WTC11 (cell line): ENCODE measurements around the gene ATG7. TPM values are rescaled to one million over a fixed set of nuclear protein-coding genes. Genes with fewer than 3 reads are reported as not detected.
A peak's percentile ranks its signal among the peaks of the same experiment; 100 is the strongest.

Experiments used
- ATAC-seq: fragments of 200-7000 bp; cut with Tn5 transposase; 2 replicates; pipeline ENCODE4 v1.10.0; 2021; ENCODE audit warnings: mild to moderate bottlenecking, moderate library complexity
- CTCF ChIA-PET: fragments of 300-600 bp; sonication (Branson Sonifier 250); formaldehyde crosslinking; loops from one replicate; lab custom pipeline; 2021; ENCODE audit warnings: antibody characterized with exemption; lab: Charles Lee
- POLR2A ChIA-PET: fragments of 350-600 bp; sonication (Branson Sonifier 250); formaldehyde crosslinking; loops from one replicate; lab custom pipeline; 2021; ENCODE audit warnings: antibody characterized with exemption; lab: Charles Lee
- DNase-seq: peaks from one replicate; pipeline ENCODE4 v3.0.0; 2021; ENCODE audit warnings: low spot score
- H3K27ac Mint-ChIP-seq: 2 replicates; pipeline ENCODE4 v1.8.0; 2021; ENCODE audit warnings: mixed read lengths
- H3K27me3 Mint-ChIP-seq: 2 replicates; pipeline ENCODE4 v1.8.0; 2021; ENCODE audit warnings: low read depth, mild to moderate bottlenecking, moderate library complexity, mixed read lengths
- H3K36me3 Mint-ChIP-seq: 2 replicates; pipeline ENCODE4 v1.8.0; 2021; ENCODE audit warnings: mixed read lengths
- H3K4me1 Mint-ChIP-seq: 2 replicates; pipeline ENCODE4 v1.8.0; 2022; ENCODE audit warnings: mixed read lengths
- H3K4me3 Mint-ChIP-seq: 2 replicates; pipeline ENCODE4 v1.8.0; 2021; ENCODE audit warnings: mild to moderate bottlenecking, moderate library complexity, mixed read lengths
- H3K9me3 Mint-ChIP-seq: 2 replicates; pipeline ENCODE4 v1.8.0; 2021; ENCODE audit warnings: mixed read lengths
- CBFB ChIP-seq: sonication (generic); formaldehyde crosslinking; IDR thresholded peaks from 2 replicates; pipeline ENCODE4 v1.8.1; 2022; ENCODE audit warnings: mild to moderate bottlenecking, low read depth, missing genetic modification reagents
- ELF4 ChIP-seq: sonication (generic); formaldehyde crosslinking; IDR thresholded peaks from 2 replicates; pipeline ENCODE4 v1.8.1; 2022; ENCODE audit warnings: low read depth, mild to moderate bottlenecking, moderate library complexity, missing genetic modification reagents
- FOXJ3 ChIP-seq: sonication (generic); formaldehyde crosslinking; IDR thresholded peaks from 2 replicates; pipeline ENCODE4 v1.9.0; 2021; ENCODE audit warnings: missing genetic modification reagents, mild to moderate bottlenecking, borderline replicate concordance
- FOXK1 ChIP-seq: sonication (generic); formaldehyde crosslinking; IDR thresholded peaks from 2 replicates; pipeline ENCODE4 v1.8.0; 2022; ENCODE audit warnings: mild to moderate bottlenecking, moderate library complexity, missing genetic modification reagents
- IRF2 ChIP-seq: sonication (generic); formaldehyde crosslinking; IDR thresholded peaks from 2 replicates; pipeline ENCODE4 v1.8.0; 2022; ENCODE audit warnings: low read depth, missing genetic modification reagents, borderline replicate concordance
- JUN ChIP-seq: sonication (generic); formaldehyde crosslinking; IDR thresholded peaks from 2 replicates; pipeline ENCODE4 v1.8.0; 2023; ENCODE audit warnings: mild to moderate bottlenecking, missing genetic modification reagents
- MXD4 ChIP-seq: fragments of 250-450 bp; sonication (Bioruptor Pico); IDR thresholded peaks from 2 replicates; pipeline ENCODE4 v1.8.0; 2021; ENCODE audit warnings: mild to moderate bottlenecking, moderate library complexity, borderline replicate concordance
- PRRX2 ChIP-seq: fragments of 250-450 bp; sonication (Bioruptor Pico); IDR thresholded peaks from 2 replicates; pipeline ENCODE4 v1.8.0; 2021; ENCODE audit warnings: mild to moderate bottlenecking
- TCF7 ChIP-seq: sonication (generic); formaldehyde crosslinking; IDR thresholded peaks from 2 replicates; pipeline ENCODE4 v1.8.0; 2022; ENCODE audit warnings: mild to moderate bottlenecking, low read depth, missing genetic modification reagents, moderate library complexity
- ZNF219 ChIP-seq: sonication (generic); formaldehyde crosslinking; IDR thresholded peaks from 2 replicates; pipeline ENCODE4 v1.8.0; 2023; ENCODE audit warnings: missing genetic modification reagents, mild to moderate bottlenecking, borderline replicate concordance
- ZNF671 ChIP-seq: fragments of 250-450 bp; sonication (Bioruptor Pico); IDR thresholded peaks from 2 replicates; pipeline ENCODE4 v1.8.0; 2021; ENCODE audit warnings: mild to moderate bottlenecking
- total RNA-seq: library from RNA; stranded (reverse); gene quantifications from 3 replicates; pipeline ENCODE4 v1.2.3, GENCODE V29; 2021
- TF ChIP-seq, protein P1 (sequence below): sonication (generic); formaldehyde crosslinking; IDR thresholded peaks from 2 replicates; pipeline ENCODE4 v1.8.1; 2023; ENCODE audit warnings: mild to moderate bottlenecking, missing genetic modification reagents, moderate library complexity
- TF ChIP-seq, protein P2 (sequence below): sonication (generic); formaldehyde crosslinking; IDR thresholded peaks from 2 replicates; pipeline ENCODE4 v1.8.0; 2022; ENCODE audit warnings: mild to moderate bottlenecking, missing genetic modification reagents
- TF ChIP-seq, protein P3 (sequence below): sonication (generic); formaldehyde crosslinking; IDR thresholded peaks from 2 replicates; pipeline ENCODE4 v1.8.1; 2023; ENCODE audit warnings: mild to moderate bottlenecking, missing genetic modification reagents
- TF ChIP-seq, protein P4 (sequence below): sonication (generic); formaldehyde crosslinking; IDR thresholded peaks from 2 replicates; pipeline ENCODE4 v1.8.0; 2022; ENCODE audit warnings: mild to moderate bottlenecking, missing genetic modification reagents
- TF ChIP-seq, protein P5 (sequence below): sonication (generic); formaldehyde crosslinking; IDR thresholded peaks from 2 replicates; pipeline ENCODE4 v1.8.0; 2022; ENCODE audit warnings: missing genetic modification reagents
- TF ChIP-seq, protein P6 (sequence below): sonication (generic); formaldehyde crosslinking; IDR thresholded peaks from 2 replicates; pipeline ENCODE4 v1.8.1; 2022; ENCODE audit warnings: low read depth, mild to moderate bottlenecking, moderate library complexity, missing genetic modification reagents, borderline replicate concordance
- TF ChIP-seq, protein P7 (sequence below): fragments of 250-450 bp; sonication (Bioruptor Pico); IDR thresholded peaks from 2 replicates; pipeline ENCODE4 v1.9.0; 2021; ENCODE audit warnings: mild to moderate bottlenecking

Gene ATG7
- total RNA-seq, 1 experiment from 2014 or later, result 17.5 TPM

DNA sequence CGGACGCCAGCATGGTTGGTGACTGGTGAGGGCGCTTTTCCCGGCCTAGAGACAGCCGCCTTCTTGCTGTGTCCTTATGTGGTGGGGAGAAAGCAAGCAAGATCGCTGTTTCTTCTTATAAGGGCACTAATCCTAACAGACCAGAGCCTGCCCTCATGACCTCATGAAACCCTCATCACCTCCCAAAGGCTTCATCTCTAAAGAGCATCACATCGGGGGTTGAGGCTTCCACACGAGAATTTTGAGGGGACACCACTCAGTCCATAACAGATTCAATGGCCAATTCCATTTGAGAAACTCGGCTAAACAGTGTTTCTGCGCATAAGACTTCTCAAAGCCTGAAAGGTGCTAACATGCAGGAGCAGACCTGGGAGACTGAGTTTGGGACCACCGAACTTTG lies 317.5 kb downstream of the ATG7 start:
- DNase-seq, result no peak
- POLR2A ChIA-PET, result no interaction called here
- Mint-ChIP-seq H3K4me3 (no peak overlapping the region), H3K36me3 (no peaks in the 10 kb centered on the region), H3K27ac (no peak overlapping the region), H3K27me3 (no peaks in the 10 kb centered on the region), H3K4me1 (peaks cover 72% of the 10 kb centered on the region), H3K9me3 (no peaks in the 10 kb centered on the region)
- TF ChIP-seq, protein P1, sequence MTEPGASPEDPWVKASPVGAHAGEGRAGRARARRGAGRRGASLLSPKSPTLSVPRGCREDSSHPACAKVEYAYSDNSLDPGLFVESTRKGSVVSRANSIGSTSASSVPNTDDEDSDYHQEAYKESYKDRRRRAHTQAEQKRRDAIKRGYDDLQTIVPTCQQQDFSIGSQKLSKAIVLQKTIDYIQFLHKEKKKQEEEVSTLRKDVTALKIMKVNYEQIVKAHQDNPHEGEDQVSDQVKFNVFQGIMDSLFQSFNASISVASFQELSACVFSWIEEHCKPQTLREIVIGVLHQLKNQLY (CRISPR knock-in tag), result no peak
- TF ChIP-seq, protein P2, sequence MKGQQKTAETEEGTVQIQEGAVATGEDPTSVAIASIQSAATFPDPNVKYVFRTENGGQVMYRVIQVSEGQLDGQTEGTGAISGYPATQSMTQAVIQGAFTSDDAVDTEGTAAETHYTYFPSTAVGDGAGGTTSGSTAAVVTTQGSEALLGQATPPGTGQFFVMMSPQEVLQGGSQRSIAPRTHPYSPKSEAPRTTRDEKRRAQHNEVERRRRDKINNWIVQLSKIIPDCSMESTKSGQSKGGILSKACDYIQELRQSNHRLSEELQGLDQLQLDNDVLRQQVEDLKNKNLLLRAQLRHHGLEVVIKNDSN (CRISPR knock-in tag), result no peak
- TF ChIP-seq, protein P3, sequence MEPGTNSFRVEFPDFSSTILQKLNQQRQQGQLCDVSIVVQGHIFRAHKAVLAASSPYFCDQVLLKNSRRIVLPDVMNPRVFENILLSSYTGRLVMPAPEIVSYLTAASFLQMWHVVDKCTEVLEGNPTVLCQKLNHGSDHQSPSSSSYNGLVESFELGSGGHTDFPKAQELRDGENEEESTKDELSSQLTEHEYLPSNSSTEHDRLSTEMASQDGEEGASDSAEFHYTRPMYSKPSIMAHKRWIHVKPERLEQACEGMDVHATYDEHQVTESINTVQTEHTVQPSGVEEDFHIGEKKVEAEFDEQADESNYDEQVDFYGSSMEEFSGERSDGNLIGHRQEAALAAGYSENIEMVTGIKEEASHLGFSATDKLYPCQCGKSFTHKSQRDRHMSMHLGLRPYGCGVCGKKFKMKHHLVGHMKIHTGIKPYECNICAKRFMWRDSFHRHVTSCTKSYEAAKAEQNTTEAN (CRISPR knock-in tag), result no peak
- CTCF ChIA-PET, result no interaction called here
- no peak for ATAC-seq

DNA sequence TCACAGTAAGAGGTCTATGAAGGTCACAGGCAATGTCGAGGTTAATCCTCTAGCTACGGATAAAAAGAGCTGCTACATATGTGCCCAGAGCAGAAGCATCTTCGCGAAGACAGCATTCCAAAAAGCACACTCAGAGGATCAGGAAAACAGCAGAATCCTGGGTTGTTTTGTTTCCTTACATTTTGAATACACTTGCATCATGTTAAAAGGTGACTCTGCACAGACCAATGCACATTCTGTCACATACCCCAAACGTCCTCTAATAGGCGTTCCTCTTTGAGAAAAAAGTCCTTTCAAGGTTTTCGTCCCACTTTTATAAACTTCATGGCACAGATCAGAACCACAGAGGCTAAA lies 318.8 kb downstream of the ATG7 start:
- Mint-ChIP-seq H3K4me3 (peak overlapping the region; percentile 25; the same call in 1 of the 2 replicates), H3K36me3 (peaks cover 4% of the 10 kb centered on the region), H3K4me1 (peaks cover 68% of the 10 kb centered on the region), H3K27ac (peak overlapping the region; percentile 98), H3K27me3 (no peaks in the 10 kb centered on the region), H3K9me3 (peaks cover 2% of the 10 kb centered on the region; the same call in 1 of the 2 replicates)
- TF ChIP-seq, protein P2 (CRISPR knock-in tag), result no peak
- TF ChIP-seq, protein P4, sequence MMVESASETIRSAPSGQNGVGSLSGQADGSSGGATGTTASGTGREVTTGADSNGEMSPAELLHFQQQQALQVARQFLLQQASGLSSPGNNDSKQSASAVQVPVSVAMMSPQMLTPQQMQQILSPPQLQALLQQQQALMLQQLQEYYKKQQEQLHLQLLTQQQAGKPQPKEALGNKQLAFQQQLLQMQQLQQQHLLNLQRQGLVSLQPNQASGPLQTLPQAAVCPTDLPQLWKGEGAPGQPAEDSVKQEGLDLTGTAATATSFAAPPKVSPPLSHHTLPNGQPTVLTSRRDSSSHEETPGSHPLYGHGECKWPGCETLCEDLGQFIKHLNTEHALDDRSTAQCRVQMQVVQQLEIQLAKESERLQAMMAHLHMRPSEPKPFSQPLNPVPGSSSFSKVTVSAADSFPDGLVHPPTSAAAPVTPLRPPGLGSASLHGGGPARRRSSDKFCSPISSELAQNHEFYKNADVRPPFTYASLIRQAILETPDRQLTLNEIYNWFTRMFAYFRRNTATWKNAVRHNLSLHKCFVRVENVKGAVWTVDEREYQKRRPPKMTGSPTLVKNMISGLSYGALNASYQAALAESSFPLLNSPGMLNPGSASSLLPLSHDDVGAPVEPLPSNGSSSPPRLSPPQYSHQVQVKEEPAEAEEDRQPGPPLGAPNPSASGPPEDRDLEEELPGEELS (CRISPR knock-in tag), result no peak
- TF ChIP-seq PRRX2 (CRISPR knock-in tag) (no peak), ELF4 (no peak), MXD4 (CRISPR knock-in tag) (no peak), ZNF219 (CRISPR knock-in tag) (no peak), CBFB (no peak), FOXJ3 (CRISPR knock-in tag) (no peak), FOXK1 (CRISPR knock-in tag) (no peak), IRF2 (no peak), ZNF671 (CRISPR knock-in tag) (no peak), TCF7 (CRISPR knock-in tag) (no peak), JUN (CRISPR knock-in tag) (no peak)
- TF ChIP-seq, protein P5, sequence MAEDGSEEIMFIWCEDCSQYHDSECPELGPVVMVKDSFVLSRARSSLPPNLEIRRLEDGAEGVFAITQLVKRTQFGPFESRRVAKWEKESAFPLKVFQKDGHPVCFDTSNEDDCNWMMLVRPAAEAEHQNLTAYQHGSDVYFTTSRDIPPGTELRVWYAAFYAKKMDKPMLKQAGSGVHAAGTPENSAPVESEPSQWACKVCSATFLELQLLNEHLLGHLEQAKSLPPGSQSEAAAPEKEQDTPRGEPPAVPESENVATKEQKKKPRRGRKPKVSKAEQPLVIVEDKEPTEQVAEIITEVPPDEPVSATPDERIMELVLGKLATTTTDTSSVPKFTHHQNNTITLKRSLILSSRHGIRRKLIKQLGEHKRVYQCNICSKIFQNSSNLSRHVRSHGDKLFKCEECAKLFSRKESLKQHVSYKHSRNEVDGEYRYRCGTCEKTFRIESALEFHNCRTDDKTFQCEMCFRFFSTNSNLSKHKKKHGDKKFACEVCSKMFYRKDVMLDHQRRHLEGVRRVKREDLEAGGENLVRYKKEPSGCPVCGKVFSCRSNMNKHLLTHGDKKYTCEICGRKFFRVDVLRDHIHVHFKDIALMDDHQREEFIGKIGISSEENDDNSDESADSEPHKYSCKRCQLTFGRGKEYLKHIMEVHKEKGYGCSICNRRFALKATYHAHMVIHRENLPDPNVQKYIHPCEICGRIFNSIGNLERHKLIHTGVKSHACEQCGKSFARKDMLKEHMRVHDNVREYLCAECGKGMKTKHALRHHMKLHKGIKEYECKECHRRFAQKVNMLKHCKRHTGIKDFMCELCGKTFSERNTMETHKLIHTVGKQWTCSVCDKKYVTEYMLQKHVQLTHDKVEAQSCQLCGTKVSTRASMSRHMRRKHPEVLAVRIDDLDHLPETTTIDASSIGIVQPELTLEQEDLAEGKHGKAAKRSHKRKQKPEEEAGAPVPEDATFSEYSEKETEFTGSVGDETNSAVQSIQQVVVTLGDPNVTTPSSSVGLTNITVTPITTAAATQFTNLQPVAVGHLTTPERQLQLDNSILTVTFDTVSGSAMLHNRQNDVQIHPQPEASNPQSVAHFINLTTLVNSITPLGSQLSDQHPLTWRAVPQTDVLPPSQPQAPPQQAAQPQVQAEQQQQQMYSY, result no peak
- TF ChIP-seq, protein P6, sequence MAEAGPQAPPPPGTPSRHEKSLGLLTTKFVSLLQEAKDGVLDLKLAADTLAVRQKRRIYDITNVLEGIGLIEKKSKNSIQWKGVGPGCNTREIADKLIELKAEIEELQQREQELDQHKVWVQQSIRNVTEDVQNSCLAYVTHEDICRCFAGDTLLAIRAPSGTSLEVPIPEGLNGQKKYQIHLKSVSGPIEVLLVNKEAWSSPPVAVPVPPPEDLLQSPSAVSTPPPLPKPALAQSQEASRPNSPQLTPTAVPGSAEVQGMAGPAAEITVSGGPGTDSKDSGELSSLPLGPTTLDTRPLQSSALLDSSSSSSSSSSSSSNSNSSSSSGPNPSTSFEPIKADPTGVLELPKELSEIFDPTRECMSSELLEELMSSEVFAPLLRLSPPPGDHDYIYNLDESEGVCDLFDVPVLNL (CRISPR knock-in tag), result no peak
- TF ChIP-seq, protein P7, sequence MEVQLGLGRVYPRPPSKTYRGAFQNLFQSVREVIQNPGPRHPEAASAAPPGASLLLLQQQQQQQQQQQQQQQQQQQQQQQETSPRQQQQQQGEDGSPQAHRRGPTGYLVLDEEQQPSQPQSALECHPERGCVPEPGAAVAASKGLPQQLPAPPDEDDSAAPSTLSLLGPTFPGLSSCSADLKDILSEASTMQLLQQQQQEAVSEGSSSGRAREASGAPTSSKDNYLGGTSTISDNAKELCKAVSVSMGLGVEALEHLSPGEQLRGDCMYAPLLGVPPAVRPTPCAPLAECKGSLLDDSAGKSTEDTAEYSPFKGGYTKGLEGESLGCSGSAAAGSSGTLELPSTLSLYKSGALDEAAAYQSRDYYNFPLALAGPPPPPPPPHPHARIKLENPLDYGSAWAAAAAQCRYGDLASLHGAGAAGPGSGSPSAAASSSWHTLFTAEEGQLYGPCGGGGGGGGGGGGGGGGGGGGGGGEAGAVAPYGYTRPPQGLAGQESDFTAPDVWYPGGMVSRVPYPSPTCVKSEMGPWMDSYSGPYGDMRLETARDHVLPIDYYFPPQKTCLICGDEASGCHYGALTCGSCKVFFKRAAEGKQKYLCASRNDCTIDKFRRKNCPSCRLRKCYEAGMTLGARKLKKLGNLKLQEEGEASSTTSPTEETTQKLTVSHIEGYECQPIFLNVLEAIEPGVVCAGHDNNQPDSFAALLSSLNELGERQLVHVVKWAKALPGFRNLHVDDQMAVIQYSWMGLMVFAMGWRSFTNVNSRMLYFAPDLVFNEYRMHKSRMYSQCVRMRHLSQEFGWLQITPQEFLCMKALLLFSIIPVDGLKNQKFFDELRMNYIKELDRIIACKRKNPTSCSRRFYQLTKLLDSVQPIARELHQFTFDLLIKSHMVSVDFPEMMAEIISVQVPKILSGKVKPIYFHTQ (CRISPR knock-in tag), result no peak
- ChIA-PET CTCF (interaction anchor here (0.6 to 1.5 kb wide), 5 partner anchors 24 to 256 kb away, joined by 3 to 5 read pairs (median 3); partner anchors contain the start of gene VGLL4), POLR2A (interaction anchor here (1.2 kb wide), 1 partner anchor 9 kb away, joined by 5 read pairs; no protein-coding TSS in a partner anchor)
- ATAC-seq (no peak), DNase-seq (no peak)
